Activated CD8-positive, alpha-beta memory T cell treated with anti-CD3 and anti-CD28 coated beads for 4 hours (primary cell): ENCODE data around the gene GUCA2A.

Source experiments
- DNase-seq, 2 donors: peaks; one replicate each; pipeline ENCODE4 v3.0.0-alpha.2; 2020; ENCODE audit warnings: low read depth in 2 of 2

GUCA2A gene

GRCh38 chr1:42153624-42154023, 10.9 kb downstream of the GUCA2A start:
- DNase-seq = no peak

- DNase-seq = no peak
Measured at GRCh38 chr1:42152907-42153600, 11.5 kb downstream of the GUCA2A start, which contains the start of gene GUCA2B. Gene GUCA2B, plus strand, starts transcription at chr1:42153410. Its CDS starts 41 bp downstream, at chr1:42153451.

GRCh38 chr1:42152119-42152518, 12.4 kb downstream of the GUCA2A start:
- no peak for DNase-seq

GRCh38 chr1:42150651-42151050, 13.9 kb downstream of the GUCA2A start:
- no peak for DNase-seq

- no peak for DNase-seq
Measured at GRCh38 chr1:42148166-42148565, 16.4 kb downstream of the GUCA2A start.

- peak; percentile 33 to 37 for DNase-seq
Measured at GRCh38 chr1:42146626-42147320, 17.8 kb downstream of the GUCA2A start.

GRCh38 chr1:42145764-42146625, 18.6 kb downstream of the GUCA2A start:
- DNase-seq = no peak

- DNase-seq = no peak
Measured at GRCh38 chr1:42145389-42145716, 19.2 kb downstream of the GUCA2A start.

- DNase-seq = no peak
Measured at GRCh38 chr1:42144711-42145388, 19.7 kb downstream of the GUCA2A start.

GRCh38 chr1:42143896-42144710, 20.4 kb downstream of the GUCA2A start:
- no peak for DNase-seq

GRCh38 chr1:42142894-42143675, 21.5 kb downstream of the GUCA2A start:
- DNase-seq = no peak

- no peak for DNase-seq
Measured at GRCh38 chr1:42141978-42142377, 22.6 kb downstream of the GUCA2A start.

GRCh38 chr1:42140191-42140590, 24.4 kb downstream of the GUCA2A start:
- no peak for DNase-seq

GRCh38 chr1:42139444-42139843, 25.1 kb downstream of the GUCA2A start:
- no peak for DNase-seq

GRCh38 chr1:42138586-42138985, 26.0 kb downstream of the GUCA2A start:
- DNase-seq = no peak

GRCh38 chr1:42137766-42138165, 26.8 kb downstream of the GUCA2A start:
- DNase-seq = no peak

- no peak for DNase-seq
Measured at GRCh38 chr1:42136466-42136865, 28.1 kb downstream of the GUCA2A start.

- DNase-seq = no peak
Measured at GRCh38 chr1:42135426-42135825, 29.1 kb downstream of the GUCA2A start.

GRCh38 chr1:42133809-42134526, 30.6 kb downstream of the GUCA2A start:
- DNase-seq = no peak

GRCh38 chr1:42133390-42133789, 31.2 kb downstream of the GUCA2A start:
- DNase-seq = no peak
